ENCODE data around the gene HSPB9. TPM values are rescaled to one million over a fixed set of nuclear protein-coding genes. Genes with fewer than 3 reads are reported as not detected.

The HSPB9 gene
- total RNA-seq, 4 donors from 2014 or later, result not detected

GRCh38 chr17:42107124-42107523 lies 15.5 kb upstream of the HSPB9 start:
- Histone ChIP-seq H3K4me3 (peak overlapping the region in 1 of 2 donors; percentile 39), H3K27ac (no peak overlapping the region), H3K4me1 (peaks cover 0 to 29% (median 11%) of the 10 kb centered on the region in 3 donors), H3K27me3 (no peaks in the 10 kb centered on the region), H3K9me3 (no peaks in the 10 kb centered on the region), H3K36me3 (peaks cover 0 to 64% of the 10 kb centered on the region in 2 donors)
- TF ChIP-seq CTCF (IDR thresholded peaks at IDR 0.05) (no peak), POLR2A (IDR thresholded peaks at IDR 0.05) (no peak), POLR2AphosphoS5 (IDR thresholded peaks at IDR 0.05) (no peak), EP300 (IDR thresholded peaks at IDR 0.05) (no peak)
- no peak for ATAC-seq
- 56 to 85% methylated on average over 3 to 6 of the region's 6 CpGs for WGBS, 2 donors (ENCODE audit: low coverage in 1 of 2)

- Histone ChIP-seq H3K4me1 (peaks cover 0 to 32% (median 14%) of the 10 kb centered on the region in 3 donors), H3K27me3 (no peaks in the 10 kb centered on the region), H3K27ac (peak overlapping the region in 1 of 4 donors; percentile 9), H3K36me3 (peaks cover 0 to 64% of the 10 kb centered on the region in 2 donors), H3K4me3 (peak overlapping the region in 1 of 2 donors; percentile 39), H3K9me3 (no peaks in the 10 kb centered on the region)
- ATAC-seq, result peak; percentile 38
- TF ChIP-seq EP300 (IDR thresholded peaks at IDR 0.05), result no peak
- no peak for TF ChIP-seq POLR2AphosphoS5 (IDR thresholded peaks at IDR 0.05)
- no peak for TF ChIP-seq CTCF (IDR thresholded peaks at IDR 0.05)
- TF ChIP-seq POLR2A (IDR thresholded peaks at IDR 0.05), result no peak
- 49 to 58% methylated on average over 6 to 11 of the region's 51 CpGs for WGBS, 2 donors (ENCODE audit: low coverage in 1 of 2)
Measured at GRCh38 chr17:42107597-42108576, 14.7 kb upstream of the HSPB9 start.

- no peaks in the 10 kb centered on the region for H3K27me3 ChIP-seq
- H3K9me3 ChIP-seq, result no peaks in the 10 kb centered on the region
- TF ChIP-seq POLR2AphosphoS5 (IDR thresholded peaks at IDR 0.05) (no peak), POLR2A (IDR thresholded peaks at IDR 0.05) (no peak), EP300 (IDR thresholded peaks at IDR 0.05) (no peak), CTCF (IDR thresholded peaks at IDR 0.05) (no peak)
- 85 to 100% methylated on average over 3 to 5 of the region's 9 CpGs for WGBS, 2 donors (ENCODE audit: low coverage in 1 of 2)
- H3K4me3 ChIP-seq, result no peak overlapping the region
- H3K27ac ChIP-seq, result no peak overlapping the region
- peaks cover 0 to 44% (median 18%) of the 10 kb centered on the region in 3 donors for H3K4me1 ChIP-seq
- ATAC-seq, result no peak
- H3K36me3 ChIP-seq, result peaks cover 0 to 60% of the 10 kb centered on the region in 2 donors
Measured at GRCh38 chr17:42109086-42109485, 13.5 kb upstream of the HSPB9 start.

GRCh38 chr17:42110301-42111264 lies 12.0 kb upstream of the HSPB9 start:
- Histone ChIP-seq H3K4me1 (peaks cover 0 to 44% (median 18%) of the 10 kb centered on the region in 3 donors), H3K27ac (peak overlapping the region in 3 of 4 donors; percentile 91 to 96 (median 93)), H3K36me3 (peaks cover 0 to 56% of the 10 kb centered on the region in 2 donors), H3K9me3 (no peaks in the 10 kb centered on the region), H3K27me3 (no peaks in the 10 kb centered on the region), H3K4me3 (no peak overlapping the region)
- ATAC-seq, result no peak
- no peak for TF ChIP-seq POLR2AphosphoS5 (IDR thresholded peaks at IDR 0.05)
- no peak for TF ChIP-seq POLR2A (IDR thresholded peaks at IDR 0.05)
- TF ChIP-seq CTCF (IDR thresholded peaks at IDR 0.05), result no peak
- no peak for TF ChIP-seq EP300 (IDR thresholded peaks at IDR 0.05)
- 87 to 91% methylated on average over 9 to 10 of the region's 18 CpGs for WGBS, 2 donors (ENCODE audit: low coverage in 1 of 2)
